Measurements from ENCODE around the gene DSCAML1.
"Not testable (repeated sequence)": the region's sequence is repeated elsewhere in the genome, so short reads cannot be mapped to it uniquely, and the experiment has no call there.

Gene DSCAML1

GRCh38 chr11:117818041-117818873, 21.2 kb upstream of the DSCAML1 start:
- no peak for DNase-seq

GRCh38 chr11:117817368-117818040, 20.5 kb upstream of the DSCAML1 start:
- peak; percentile 84 for DNase-seq

- no peak for DNase-seq
Measured at GRCh38 chr11:117816846-117817367, 19.9 kb upstream of the DSCAML1 start.

- DNase-seq = no peak
Measured at GRCh38 chr11:117816151-117816741, 19.2 kb upstream of the DSCAML1 start.

GRCh38 chr11:117815262-117815803, 18.3 kb upstream of the DSCAML1 start:
- DNase-seq = no peak

- DNase-seq = peak; percentile 91
Measured at GRCh38 chr11:117814766-117815261, 17.8 kb upstream of the DSCAML1 start.

GRCh38 chr11:117814204-117814765, 17.3 kb upstream of the DSCAML1 start:
- no peak for DNase-seq

GRCh38 chr11:117810056-117810451, 13.0 kb upstream of the DSCAML1 start:
- DNase-seq = not testable (repeated sequence)

- peak; percentile 83 for DNase-seq
Measured at GRCh38 chr11:117809236-117810055, 12.4 kb upstream of the DSCAML1 start.

GRCh38 chr11:117808784-117809183, 11.8 kb upstream of the DSCAML1 start:
- no peak for DNase-seq

GRCh38 chr11:117807482-117808327, 10.7 kb upstream of the DSCAML1 start:
- DNase-seq = peak; percentile 74

GRCh38 chr11:117806846-117807245, 9.8 kb upstream of the DSCAML1 start:
- no peak for DNase-seq

- no peak for DNase-seq
Measured at GRCh38 chr11:117805045-117805444, 8.0 kb upstream of the DSCAML1 start.

GRCh38 chr11:117803896-117804295, 6.9 kb upstream of the DSCAML1 start:
- no peak for DNase-seq

GRCh38 chr11:117799634-117800033, 2.6 kb upstream of the DSCAML1 start:
- DNase-seq = no peak

- no peak for DNase-seq
Measured at GRCh38 chr11:117796456-117796871, 552 bp downstream of the DSCAML1 start.

GRCh38 chr11:117795638-117796455, 1.2 kb downstream of the DSCAML1 start:
- DNase-seq = peak; percentile 73

- no peak for DNase-seq
Measured at GRCh38 chr11:117794772-117795629, 2.0 kb downstream of the DSCAML1 start.

- DNase-seq = no peak
Measured at GRCh38 chr11:117794135-117794534, 2.9 kb downstream of the DSCAML1 start.
